Endometrial microvascular endothelial cells (primary cell): ENCODE measurements around the gene RNF8. TPM values are rescaled to one million over a fixed set of nuclear protein-coding genes. Genes with fewer than 3 reads are reported as not detected.
"Not testable (repeated sequence)": the region's sequence is repeated elsewhere in the genome, so short reads cannot be mapped to it uniquely, and the experiment has no call there.

Source experiments
- in situ Hi-C: cut with HindIII; loops from 2 replicates; pipeline ENCODE4 v1.10.0; 2017; ENCODE audit warnings: low sequenced_read_pairs, low pct_unique_long_range_greater_than_20kb; ENCODE audit errors: inconsistent ontology term
- total RNA-seq: library from RNA; depleted of rRNA; stranded (reverse); fragments of >200 nt; gene quantifications from one replicate; pipeline ENCODE4 v1.2.3, GENCODE V29; 2015; ENCODE audit errors: inconsistent ontology term

RNF8 gene
- total RNA-seq, 1 donor from 2014 or later, result 16.4 TPM

- in situ Hi-C loops, result no loop called here
These were observed 33.1 kb upstream of the RNF8 start for GRCh38 chr6:37320646-37321045.

- in situ Hi-C loops, result no loop called here
These were observed 32.7 kb upstream of the RNF8 start for GRCh38 chr6:37321101-37321500.

GRCh38 chr6:37321516-37322415, 32.0 kb upstream of the RNF8 start:
- in situ Hi-C loops, result no loop called here

- in situ Hi-C loops, result no loop called here
These were observed 30.2 kb upstream of the RNF8 start for GRCh38 chr6:37323580-37323979.

- in situ Hi-C loops, result no loop called here
These were observed 29.4 kb upstream of the RNF8 start for GRCh38 chr6:37324131-37325033.

- in situ Hi-C loops, result not testable (repeated sequence)
These were observed 23.4 kb upstream of the RNF8 start for GRCh38 chr6:37330345-37330744.

GRCh38 chr6:37331047-37331446, 22.7 kb upstream of the RNF8 start:
- in situ Hi-C loops, result no loop called here

GRCh38 chr6:37332894-37333293, 20.9 kb upstream of the RNF8 start:
- in situ Hi-C loops, result no loop called here

GRCh38 chr6:37334047-37334446, 19.7 kb upstream of the RNF8 start:
- in situ Hi-C loops, result no loop called here

- in situ Hi-C loops, result not testable (repeated sequence)
These were observed 15.5 kb upstream of the RNF8 start for GRCh38 chr6:37338317-37338716.

- in situ Hi-C loops, result no loop called here
These were observed 15.0 kb upstream of the RNF8 start for GRCh38 chr6:37338745-37339255.

- in situ Hi-C loops, result no loop called here
These were observed 13.8 kb upstream of the RNF8 start for GRCh38 chr6:37339741-37340638.

- in situ Hi-C loops, result no loop called here
These were observed 13.2 kb upstream of the RNF8 start for GRCh38 chr6:37340639-37340943.

GRCh38 chr6:37343248-37343647, 10.5 kb upstream of the RNF8 start:
- in situ Hi-C loops, result no loop called here

- in situ Hi-C loops, result no loop called here
These were observed 9.5 kb upstream of the RNF8 start for GRCh38 chr6:37344308-37344707.

GRCh38 chr6:37345804-37346203, 8.0 kb upstream of the RNF8 start:
- in situ Hi-C loops, result not testable (repeated sequence)

- in situ Hi-C loops, result no loop called here
These were observed 6.6 kb upstream of the RNF8 start for GRCh38 chr6:37347177-37347576.

GRCh38 chr6:37347670-37348111, 6.1 kb upstream of the RNF8 start:
- in situ Hi-C loops, result no loop called here

- in situ Hi-C loops, result no loop called here
These were observed 2.8 kb upstream of the RNF8 start for GRCh38 chr6:37351027-37351426.
